ENCODE measurements around the gene ZNRF2.
"Not testable (repeated sequence)": the region's sequence is repeated elsewhere in the genome, so short reads cannot be mapped to it uniquely, and the experiment has no call there.

Gene ZNRF2

GRCh38 chr7:30260246-30260768, 24.1 kb upstream of the ZNRF2 start:
- TF ChIP-seq CTCF (IDR thresholded peaks at IDR 0.05; ENCODE audit: control insufficient read depth, insufficient read depth, low read depth, low read length, missing control alignments) = no peak
- H3K4me3 ChIP-seq (ENCODE audit: control insufficient read depth, low read depth, low read length) = no peak overlapping the region
- DNase-seq (ENCODE audit: low read depth) = no peak

GRCh38 chr7:30263090-30263710, 21.2 kb upstream of the ZNRF2 start:
- no peak for DNase-seq (ENCODE audit: low read depth)
- no peak overlapping the region for H3K4me3 ChIP-seq (ENCODE audit: control insufficient read depth, low read depth, low read length)
- no peak for TF ChIP-seq CTCF (IDR thresholded peaks at IDR 0.05; ENCODE audit: control insufficient read depth, insufficient read depth, low read depth, low read length, missing control alignments)

- no peak for TF ChIP-seq CTCF (IDR thresholded peaks at IDR 0.05; ENCODE audit: control insufficient read depth, insufficient read depth, low read depth, low read length, missing control alignments)
- no peak overlapping the region for H3K4me3 ChIP-seq (ENCODE audit: control insufficient read depth, low read depth, low read length)
- no peak for DNase-seq (ENCODE audit: low read depth)
Observed at GRCh38 chr7:30264052-30264451, 20.3 kb upstream of the ZNRF2 start.

- H3K4me3 ChIP-seq (ENCODE audit: control insufficient read depth, low read depth, low read length); DNase-seq (ENCODE audit: low read depth): not testable (repeated sequence)
Observed at GRCh38 chr7:30265189-30265588, 19.2 kb upstream of the ZNRF2 start.

- TF ChIP-seq CTCF (IDR thresholded peaks at IDR 0.05; ENCODE audit: control insufficient read depth, insufficient read depth, low read depth, low read length, missing control alignments) = no peak
- no peak overlapping the region for H3K4me3 ChIP-seq (ENCODE audit: control insufficient read depth, low read depth, low read length)
- no peak for DNase-seq (ENCODE audit: low read depth)
Observed at GRCh38 chr7:30266686-30267085, 17.7 kb upstream of the ZNRF2 start.

GRCh38 chr7:30268586-30268985, 15.8 kb upstream of the ZNRF2 start:
- no peak for DNase-seq (ENCODE audit: low read depth)
- TF ChIP-seq CTCF (IDR thresholded peaks at IDR 0.05; ENCODE audit: control insufficient read depth, insufficient read depth, low read depth, low read length, missing control alignments) = no peak
- no peak overlapping the region for H3K4me3 ChIP-seq (ENCODE audit: control insufficient read depth, low read depth, low read length)

- DNase-seq (ENCODE audit: low read depth) = no peak
- H3K4me3 ChIP-seq (ENCODE audit: control insufficient read depth, low read depth, low read length) = no peak overlapping the region
- TF ChIP-seq CTCF (IDR thresholded peaks at IDR 0.05; ENCODE audit: control insufficient read depth, insufficient read depth, low read depth, low read length, missing control alignments) = no peak
Observed at GRCh38 chr7:30269490-30269889, 14.9 kb upstream of the ZNRF2 start.

All from AG09309 (cell line).